Posterior vena cava (tissue), 2 donors: ENCODE measurements around the gene MESP1. TPM values are rescaled to one million over a fixed set of nuclear protein-coding genes. Genes with fewer than 3 reads are reported as not detected.
"Not testable (repeated sequence)": the region's sequence is repeated elsewhere in the genome, so short reads cannot be mapped to it uniquely, and the experiment has no call there.

Experiments
- DNase-seq: peaks from one replicate; pipeline ENCODE4 v3.0.0-alpha.2; 2020; ENCODE audit warnings: low spot score
- intact Hi-C, 2 donors: fragments of 100-400 bp; cut with DNase I; formaldehyde crosslinking; loops; one replicate each; pipeline versions ENCODE4 v1.14.1 to v1.14.2; 2022 to 2023
- total RNA-seq, 2 donors: library from RNA; stranded (reverse); fragmentation: NEBNext Ultra II Directional; extraction: Animal tissue kit (Norgen Biotek cat#: 25700); gene quantifications; one replicate each; pipeline ENCODE4 v1.2.1, GENCODE V29; 2021
- donor health status: DM: yes; HTN: yes; CAD: no.
- donor health status: DM: yes; HTN: yes; CAD: no.

MESP1 gene
- total RNA-seq, 2 donors from 2014 or later = 0.52 to 0.69 TPM

DNA sequence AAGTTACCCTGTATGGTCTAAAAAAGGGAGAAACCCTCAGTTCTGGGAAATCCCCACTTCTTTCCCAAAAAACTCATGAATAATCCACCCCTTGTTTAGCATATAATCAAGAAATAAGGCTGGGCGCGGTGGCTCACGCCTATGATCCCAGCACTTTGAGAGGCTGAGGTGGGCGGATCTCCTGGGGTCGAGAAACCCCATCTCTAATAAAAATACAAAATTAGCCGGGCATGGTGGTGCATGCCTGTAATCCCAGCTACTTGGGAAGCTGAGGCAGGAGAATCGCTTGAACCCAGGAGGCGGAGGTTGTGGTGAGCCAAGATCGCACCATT lies 31.5 kb upstream of the MESP1 start:
- DNase-seq = peak; percentile 57
- intact Hi-C loops = not testable (repeated sequence)

DNA sequence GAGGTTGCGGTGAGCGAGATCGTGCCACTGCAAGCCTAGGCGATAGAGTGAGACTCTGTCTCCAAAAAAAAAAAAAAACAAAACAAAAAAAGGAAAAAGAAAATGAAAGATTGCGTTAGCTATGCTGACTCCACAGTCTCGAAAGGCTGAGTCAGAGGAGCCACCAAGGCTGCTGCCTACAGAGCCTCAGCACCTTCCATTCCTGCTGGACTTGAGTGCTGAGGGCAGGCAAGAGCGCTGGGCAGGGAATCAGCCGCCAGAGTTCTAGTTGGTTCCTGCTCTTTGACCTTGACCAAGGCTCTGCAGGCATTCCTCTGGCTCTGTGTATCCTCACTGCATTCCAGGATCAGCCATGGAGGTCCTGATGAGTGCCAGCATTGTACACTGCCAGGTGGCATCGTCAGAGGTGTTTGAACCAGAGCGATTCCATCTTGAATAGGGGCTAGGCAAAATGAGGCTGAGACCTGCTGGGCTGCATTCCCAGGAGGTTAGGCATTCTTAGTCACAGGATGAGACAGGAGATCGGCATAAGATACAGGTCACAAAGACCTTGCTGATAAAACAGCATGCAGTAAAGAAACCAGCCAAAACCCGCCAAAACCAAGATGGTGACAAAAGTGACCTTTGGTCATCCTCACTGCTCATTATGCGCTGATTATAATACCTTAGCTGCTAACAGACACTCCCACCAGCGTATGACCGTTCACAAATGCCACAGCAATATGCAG lies 31.0 kb upstream of the MESP1 start:
- intact Hi-C loops = no loop called here
- peak; percentile 69 for DNase-seq

DNA sequence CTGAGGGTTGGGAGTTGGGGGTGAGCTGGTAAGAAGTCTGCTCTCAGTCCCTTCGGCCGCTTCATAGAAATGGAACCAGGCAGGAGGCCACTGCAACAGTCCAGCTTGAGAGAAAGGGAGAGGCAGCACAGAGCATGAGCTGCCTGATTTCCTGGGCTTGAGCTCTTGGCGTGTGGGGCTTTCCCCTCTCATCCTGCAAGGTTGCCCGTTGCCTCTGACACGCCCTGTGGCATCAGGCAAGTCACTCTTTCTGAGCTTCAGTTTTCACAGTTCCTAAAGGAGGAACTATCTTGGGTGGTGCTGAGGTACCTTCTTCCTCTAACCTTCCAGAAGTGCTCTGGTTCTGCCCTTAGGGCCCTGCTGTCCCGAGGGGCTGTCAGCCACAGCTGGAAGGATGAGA lies 30.0 kb upstream of the MESP1 start:
- intact Hi-C loops = no loop called here
- peak; percentile 58 for DNase-seq

DNA sequence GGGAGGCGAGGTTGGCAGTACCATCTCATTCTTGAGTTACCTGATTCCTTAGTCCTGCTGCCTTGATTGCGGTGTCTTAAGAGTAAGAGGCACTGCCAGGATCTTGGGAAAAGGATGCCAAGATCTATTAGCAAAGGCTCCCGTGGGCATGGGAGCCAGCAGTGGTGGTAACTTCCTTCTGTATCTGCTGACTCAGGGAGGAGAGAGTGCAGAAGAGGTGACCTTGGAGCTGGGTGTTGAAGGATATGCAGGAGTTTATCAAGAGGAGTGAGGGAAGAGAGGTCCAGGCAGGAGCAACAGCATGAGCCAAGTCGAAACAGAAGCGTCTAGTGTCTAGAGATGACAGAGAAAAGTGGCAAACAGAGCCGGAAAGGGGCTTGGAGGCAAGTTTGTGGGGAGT lies 29.6 kb upstream of the MESP1 start:
- intact Hi-C loops = no loop called here
- DNase-seq = peak; percentile 35

DNA sequence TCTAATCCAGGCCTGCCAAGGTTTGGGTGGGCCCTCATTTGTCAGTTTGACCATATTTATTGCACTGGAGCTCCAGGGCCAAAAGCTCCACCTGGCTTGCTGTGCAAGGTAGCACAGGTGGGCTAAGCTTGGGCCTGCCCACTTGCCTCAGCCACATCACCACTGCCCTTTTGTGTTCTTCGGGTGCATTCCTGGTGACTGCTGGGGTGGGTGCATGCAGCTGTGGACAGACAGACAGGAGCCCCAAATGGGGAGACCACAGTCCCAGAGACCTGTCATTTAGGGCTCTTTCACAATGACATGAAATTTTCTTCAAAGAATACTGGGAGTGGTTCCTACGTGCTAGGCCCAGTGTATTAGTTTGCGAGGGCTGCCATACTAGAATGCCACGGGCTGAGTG lies 27.8 kb upstream of the MESP1 start:
- intact Hi-C loops = no loop called here
- peak; percentile 14 for DNase-seq

DNA sequence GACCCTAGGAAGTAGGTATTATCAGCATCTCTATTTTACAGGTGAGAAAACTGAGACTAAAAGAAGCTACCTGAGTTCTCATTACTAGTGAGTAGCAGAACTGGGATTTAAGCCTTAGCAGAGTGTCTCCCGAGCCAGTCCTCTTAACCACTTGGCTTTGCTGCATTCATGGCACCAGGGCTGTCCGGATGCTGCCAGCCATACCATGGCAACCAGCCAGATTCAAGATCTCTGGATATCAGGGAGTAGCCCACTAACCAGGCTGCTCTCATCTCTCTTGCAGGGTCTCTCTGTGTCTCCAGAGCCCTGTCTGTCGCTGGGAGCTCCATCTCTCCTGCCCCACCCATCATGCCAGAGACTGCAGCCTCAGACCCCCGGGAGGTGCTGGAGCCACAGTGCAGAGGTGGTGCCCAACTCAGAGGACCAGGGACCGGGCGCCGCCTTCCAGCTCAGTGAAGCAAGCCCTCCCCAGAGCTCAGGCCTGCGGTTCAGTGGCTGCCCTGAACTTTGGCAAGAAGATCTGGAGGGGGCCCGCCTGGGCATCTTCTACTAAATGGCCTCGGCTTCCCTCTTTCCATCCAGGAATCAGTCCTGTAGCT lies 26.8 kb upstream of the MESP1 start:
- peak; percentile 75 for DNase-seq
- intact Hi-C loops = no loop called here

DNA sequence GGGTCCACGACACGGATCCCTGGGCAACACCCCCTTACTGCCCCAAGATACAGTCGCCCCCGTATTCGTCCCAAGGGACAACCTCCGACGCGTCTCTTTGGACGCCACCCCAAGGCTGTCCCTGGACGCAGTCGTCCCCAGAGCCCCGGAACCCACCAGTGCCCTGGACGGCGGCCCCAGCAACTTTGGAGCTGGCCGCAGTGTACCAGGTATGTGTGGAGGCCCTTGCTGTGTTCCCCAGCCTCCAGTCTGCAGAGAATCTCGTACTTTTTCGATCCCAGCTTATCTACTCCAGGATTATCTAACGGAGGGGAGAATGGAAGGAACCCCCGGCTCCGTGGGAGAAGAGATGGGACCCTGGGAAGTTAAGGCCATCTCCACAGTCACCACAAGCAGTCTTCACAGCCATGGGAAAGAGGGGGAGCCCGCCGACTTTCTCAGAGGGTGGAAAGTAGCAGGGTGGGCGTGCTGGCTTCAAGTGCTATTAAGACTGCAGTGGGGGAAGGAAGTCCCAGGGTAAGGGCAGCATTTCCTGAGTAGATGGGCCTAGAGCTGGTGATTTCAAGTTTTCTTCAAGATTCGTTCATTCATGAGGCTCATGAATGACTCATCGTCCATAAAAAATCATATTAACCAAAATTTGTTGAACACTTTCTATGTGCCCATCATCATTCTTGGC lies 26.2 kb upstream of the MESP1 start:
- intact Hi-C loops = no loop called here
- DNase-seq = peak; percentile 77

DNA sequence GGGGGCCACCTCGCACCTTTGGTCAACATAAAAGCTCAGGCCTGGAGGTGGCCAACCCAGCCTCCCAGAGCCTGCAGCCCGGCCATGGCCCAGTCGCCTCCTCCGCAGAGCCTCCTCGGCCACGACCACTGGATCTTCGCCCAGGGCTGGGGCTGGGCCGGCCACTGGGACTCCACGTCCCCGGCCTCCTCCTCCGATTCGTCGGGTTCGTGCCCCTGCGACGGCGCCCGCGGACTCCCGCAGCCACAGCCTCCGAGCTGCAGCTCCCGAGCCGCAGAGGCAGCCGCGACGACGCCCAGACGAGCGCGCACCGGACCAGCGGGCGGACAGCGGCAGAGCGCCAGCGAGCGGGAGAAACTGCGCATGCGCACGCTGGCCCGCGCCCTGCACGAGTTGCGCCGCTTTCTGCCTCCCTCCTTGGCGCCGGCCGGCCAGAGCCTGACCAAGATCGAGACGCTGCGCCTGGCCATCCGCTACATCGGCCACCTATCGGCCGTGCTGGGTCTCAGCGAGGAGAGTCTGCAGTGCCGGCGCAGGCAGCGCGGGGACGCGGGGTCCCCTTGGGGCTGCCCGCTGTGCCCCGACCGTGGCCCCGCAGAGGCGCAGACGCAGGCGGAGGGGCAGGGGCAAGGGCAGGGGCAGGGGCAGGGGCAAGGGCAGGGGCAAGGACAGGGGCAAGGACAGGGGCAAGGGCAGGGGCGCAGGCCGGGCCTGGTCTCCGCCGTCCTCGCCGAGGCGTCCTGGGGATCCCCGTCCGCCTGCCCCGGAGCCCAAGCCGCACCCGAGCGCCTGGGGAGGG lies 25.4 kb upstream of the MESP1 start, which contains the start of gene MESP2:
TSS of gene MESP2 (plus strand) at position 59 of the 799 bp plus-strand sequence. CDS start at position 85, 26 bp downstream.
- peak; percentile 96 for DNase-seq
- intact Hi-C loops = no loop called here

DNA sequence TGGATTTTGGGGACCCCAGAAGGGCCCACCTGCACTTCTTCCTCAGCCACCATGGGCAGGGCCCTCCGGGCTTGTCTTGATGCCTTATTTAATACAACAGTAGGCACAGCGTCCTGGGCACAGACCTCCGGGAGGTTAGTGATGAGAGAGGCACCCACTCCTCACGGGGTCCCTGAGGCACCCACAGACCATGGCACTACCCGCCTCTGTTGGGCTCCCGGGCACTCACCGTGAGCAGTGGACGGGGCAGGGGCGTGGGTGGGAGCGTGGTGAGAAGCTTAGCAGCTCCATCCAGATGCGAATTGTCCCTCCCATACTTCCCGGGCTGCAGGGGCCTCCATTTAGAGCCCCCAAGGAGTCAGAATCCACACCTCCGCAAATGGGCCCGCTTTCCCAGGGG lies 24.8 kb upstream of the MESP1 start:
- peak; percentile 77 for DNase-seq
- intact Hi-C loops = no loop called here

DNA sequence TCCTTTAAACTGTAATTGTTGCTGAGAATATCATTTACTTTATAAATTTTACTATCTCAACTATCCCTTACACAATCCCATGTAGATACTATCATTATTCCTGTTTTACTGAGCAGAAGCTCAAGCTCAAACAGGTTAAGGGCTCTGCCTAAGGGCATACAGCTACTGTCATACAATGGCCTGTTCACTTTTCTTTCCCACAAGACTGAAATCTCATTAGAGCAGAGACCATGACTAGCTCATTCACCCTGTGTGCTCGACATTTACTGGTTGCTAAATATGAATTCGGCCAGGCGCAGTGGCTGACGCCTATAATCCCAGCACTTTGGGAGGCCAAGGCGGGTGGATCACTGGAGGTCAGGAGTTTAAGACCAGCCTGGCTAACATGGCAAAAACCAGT lies 23.4 kb upstream of the MESP1 start:
- intact Hi-C loops = no loop called here
- peak; percentile 9 for DNase-seq

DNA sequence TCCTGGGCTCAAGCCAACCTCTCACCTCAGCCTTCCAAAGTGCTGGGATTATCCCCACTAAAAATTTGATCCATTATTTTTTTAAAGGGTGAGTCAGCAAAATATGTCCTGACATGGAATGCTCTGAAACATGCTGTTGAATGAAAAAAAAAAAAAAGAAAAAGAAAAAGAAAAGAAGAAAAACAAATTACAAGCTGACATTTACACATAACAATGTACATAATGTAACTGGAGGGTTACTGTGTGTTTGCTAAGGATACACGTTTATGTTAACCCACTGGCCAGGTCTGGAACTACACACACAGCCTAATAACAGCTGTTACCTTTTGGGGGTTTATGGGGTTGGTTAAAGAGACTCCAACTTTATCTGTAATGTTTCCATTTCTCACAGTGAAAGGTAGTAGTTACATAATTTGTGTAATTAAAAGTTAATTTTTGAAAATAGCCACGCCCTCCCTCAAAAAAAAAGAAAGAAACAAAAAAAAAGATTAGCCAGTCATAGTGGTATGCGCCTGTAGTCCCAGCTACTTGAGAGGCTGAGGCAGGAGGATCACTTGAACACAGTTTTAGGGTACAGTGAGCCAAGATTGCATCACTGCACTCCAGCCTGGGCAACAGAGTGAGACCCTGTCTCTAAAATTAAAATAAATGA lies 22.0 kb upstream of the MESP1 start:
- peak; percentile 54 for DNase-seq
- intact Hi-C loops = no loop called here

DNA sequence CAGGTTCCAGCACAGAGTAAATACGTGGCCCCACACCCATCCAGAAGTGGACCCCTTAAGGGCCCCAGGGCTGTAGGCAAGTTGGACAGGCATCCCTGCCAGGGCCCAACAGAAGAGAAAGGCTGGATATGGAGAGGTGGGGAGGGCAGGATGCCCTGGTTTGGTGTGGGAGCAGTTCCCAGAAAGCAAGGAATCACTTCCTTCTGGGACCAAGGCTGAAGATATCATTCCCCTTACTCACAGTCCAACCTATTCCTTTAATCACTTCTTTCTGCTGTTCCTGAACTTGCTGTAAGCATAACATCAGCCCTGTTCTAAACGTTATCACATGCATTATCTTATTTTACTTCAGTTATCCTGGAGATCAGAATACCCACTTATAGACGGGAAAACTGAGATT lies 19.0 kb upstream of the MESP1 start:
- intact Hi-C loops = no loop called here

DNA sequence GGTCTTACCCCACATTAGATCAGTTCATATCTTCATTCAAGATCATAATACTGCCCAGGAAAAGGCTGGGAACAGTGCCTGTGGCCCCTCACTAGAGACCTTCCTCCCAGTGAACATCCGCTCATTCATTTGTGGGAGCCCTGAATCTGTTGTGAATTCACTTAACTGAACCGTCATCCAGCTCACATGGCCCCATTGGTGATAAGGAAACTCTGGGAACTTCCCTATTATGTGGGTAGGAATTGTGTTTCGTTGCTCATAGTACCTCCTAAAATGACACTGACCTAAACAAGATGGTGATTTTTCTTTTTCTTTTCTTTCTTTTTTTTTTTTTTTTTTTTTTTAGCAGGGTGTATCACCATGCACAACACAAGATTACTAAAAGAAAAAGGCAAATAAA lies 18.3 kb upstream of the MESP1 start:
- intact Hi-C loops = no loop called here
- no peak for DNase-seq

More for the DNA sequence above, 19.0 kb upstream of the MESP1 start:
- peak; percentile 30 for DNase-seq

DNA sequence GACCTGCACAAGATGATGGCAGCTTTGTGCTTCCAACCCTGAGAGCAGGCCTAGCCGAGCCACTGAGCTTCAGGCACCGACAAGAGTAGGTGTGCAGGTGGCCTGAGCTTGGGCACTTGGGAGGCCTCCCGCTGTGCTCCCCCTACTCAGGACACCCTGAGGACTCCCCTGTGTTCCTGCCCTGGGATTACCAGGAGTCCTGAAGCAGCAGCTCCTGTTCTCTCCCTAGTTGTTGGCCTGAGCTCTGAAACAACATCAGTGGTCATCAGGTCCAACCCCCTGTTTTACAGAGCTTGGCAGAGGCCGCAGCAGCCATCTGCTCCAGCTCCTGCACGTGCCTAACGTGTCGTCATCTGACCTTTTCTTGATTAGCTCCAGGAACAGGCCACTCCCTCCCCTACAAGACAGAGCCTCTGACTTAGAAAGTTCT lies 17.0 kb upstream of the MESP1 start:
- DNase-seq = peak; percentile 86
- intact Hi-C loops = no loop called here

DNA sequence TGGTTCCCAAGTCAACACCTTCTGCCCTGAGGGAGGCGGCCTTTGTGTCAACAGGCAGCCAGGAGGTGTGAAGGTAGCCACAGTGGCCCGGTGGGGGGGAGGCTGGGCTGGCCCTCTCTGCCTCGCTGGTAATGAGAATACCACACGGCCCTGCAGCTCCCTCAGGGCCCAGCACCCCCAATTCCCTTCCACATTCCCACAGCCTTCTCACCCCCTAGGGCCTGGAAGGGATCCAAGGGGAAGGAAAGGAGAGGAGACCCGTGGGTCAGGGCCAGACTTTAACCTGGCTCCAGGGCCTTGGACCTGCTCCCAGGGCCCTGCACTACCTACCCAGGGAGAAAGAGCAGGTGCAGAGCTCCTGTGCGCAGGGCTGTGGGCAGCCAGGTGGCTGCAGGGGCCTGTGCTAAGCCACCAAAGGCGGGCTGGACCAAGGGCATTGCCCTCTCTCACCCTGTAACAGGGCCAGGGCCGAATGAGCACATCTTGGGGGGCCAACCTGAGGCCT lies 16.4 kb upstream of the MESP1 start:
- intact Hi-C loops = no loop called here
- DNase-seq = peak; percentile 42

DNA sequence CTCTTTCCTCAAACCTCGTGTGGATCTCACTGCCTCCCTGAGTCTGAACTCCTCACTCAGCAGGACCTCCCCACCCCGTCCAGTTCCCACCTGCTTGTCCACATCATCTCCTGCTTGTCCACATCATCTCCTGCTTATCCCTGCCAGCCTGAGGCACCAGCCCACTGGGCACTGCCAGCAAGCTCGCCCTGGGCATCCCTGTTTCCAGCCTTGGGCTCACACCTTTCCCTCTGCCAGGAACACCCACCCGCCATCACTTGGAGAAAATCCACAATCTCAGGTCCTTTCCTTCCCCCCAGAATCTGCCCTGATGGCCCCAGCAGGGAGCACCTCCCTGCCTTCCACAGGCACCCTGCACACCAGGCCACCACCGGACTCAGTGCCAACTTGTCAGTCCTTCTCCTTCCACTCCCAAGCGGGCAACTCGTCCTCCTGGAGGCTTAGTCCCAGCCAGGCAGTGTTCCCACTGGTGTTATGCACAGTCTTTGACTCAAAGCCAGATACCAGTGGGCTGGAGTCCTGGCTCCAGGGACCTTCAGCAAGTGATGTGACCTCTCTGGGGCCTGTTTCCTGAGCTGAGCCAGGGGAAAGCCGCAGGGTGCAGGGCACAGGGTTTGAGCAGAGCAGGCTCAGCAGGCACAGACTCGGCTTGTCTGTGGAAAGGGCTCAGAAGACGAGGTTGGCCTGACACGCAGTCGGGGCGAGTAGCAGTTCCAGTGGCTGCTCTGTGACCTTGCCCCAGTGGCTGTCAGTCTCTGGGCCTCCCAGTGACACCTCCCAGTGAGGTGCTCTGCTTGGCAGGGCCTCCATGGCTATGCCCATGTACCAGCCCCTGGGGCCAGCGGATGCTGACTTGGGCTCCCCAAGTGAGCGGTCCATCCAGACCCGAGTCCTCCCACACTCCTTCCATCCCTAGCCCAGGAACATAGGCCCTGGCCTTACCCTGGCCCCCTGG lies 15.6 kb upstream of the MESP1 start:
- DNase-seq = peak; percentile 80
- intact Hi-C loops = no loop called here

DNA sequence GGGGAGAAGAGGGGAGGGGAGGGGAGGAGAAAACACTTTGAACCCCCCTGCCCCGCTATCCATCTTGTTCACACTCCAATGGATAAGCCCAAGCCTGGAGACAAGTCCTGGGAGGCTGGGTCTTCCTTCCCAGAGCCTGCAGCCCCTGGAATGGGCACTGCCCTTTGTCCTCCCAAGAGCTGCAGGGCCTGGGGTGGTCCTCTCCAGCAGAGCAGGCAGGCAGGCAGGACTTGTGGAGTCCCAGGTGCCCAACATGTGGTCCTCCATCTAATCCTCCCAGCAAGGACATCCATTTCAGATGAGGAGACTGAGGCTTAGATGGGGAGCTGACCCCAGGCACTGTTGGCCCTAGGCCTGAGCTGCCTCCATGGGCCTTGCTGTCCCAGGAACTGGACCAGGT lies 14.6 kb upstream of the MESP1 start:
- peak; percentile 61 for DNase-seq
- intact Hi-C loops = no loop called here

DNA sequence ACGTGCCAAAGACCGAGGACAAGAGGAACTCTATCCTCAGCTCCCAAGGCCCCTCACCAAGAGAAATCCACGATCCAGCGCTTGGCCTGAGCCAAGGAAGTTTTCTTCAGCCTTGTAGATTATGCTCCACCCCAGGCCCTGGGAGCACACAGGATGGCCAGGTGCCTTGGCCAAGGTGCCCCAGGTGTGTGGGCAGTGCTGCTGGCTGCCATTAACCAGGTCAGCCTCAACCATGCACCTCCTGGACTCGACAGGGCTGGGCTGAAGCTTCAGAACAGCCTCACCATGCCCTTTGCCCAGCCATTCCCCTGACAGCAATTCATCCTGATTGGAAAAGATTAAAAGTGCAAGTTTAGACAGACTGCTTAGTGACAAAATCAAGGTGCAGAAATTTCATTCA lies 10.9 kb upstream of the MESP1 start:
- peak; percentile 54 for DNase-seq
- intact Hi-C loops = loop anchor here (2.0 to 5.0 kb wide), 2 partner anchors 110 to 113 kb away; no protein-coding TSS in a partner anchor
